HCT116 (cell line): Measurements from ENCODE around the gene MAGEA10. TPM values are rescaled to one million over a fixed set of nuclear protein-coding genes. Genes with fewer than 3 reads are reported as not detected.

Experiments
- ATAC-seq: fragments of 200-7000 bp; cut with Tn5 transposase; 2 replicates; pipeline ENCODE4 v1.9.1; 2020; ENCODE audit warnings: mild to moderate bottlenecking, moderate library complexity
- BruUV-seq: library from RNA; stranded (reverse); fragments of 400-500 nt; replicated peaks from 2 replicates; lab custom pipeline; 2021; lab: Mats Ljungman, UMichigan
- CTCF ChIA-PET: fragments of 300-600 bp; sonication (Branson Sonifier 250); formaldehyde crosslinking; loops from one replicate; lab custom pipeline; 2021; ENCODE audit warnings: antibody characterized with exemption; lab: Charles Lee
- POLR2A ChIA-PET: fragments of 300-600, 350-600 bp; sonication (Branson Sonifier 250); formaldehyde crosslinking; loops from one replicate; lab custom pipeline; 2021; ENCODE audit warnings: antibody characterized with exemption; lab: Charles Lee
- RAD21 ChIA-PET, 2 experiments: fragments of 300-600 bp; sonication (Branson Sonifier 250); formaldehyde crosslinking; loops; one replicate each; lab custom pipeline; 2023; ENCODE audit warnings: low total read pairs in 2 of 2; ENCODE audit not compliant: uncharacterized antibody in 2 of 2, unreplicated experiment in 2 of 2, low non-redundant PET in 1 of 2; lab: Charles Lee
- DNase-seq: peaks from one replicate; pipeline ENCODE4 v3.0.0-alpha.2; 2010; ENCODE audit warnings: low read depth, low spot score
- H2AFZ ChIP-seq: fragments of 200-600 bp; shearing (Covaris generic), sonication (generic); 2 replicates; pipeline ENCODE4 v1.6.1; 2017; ENCODE audit warnings: low read depth, mixed run types, mixed read lengths, antibody characterized with exemption, low read length; ENCODE audit not compliant: poor library complexity, severe bottlenecking
- H3K27ac ChIP-seq: 2 replicates; pipeline ENCODE4 v1.5.1; 2012; ENCODE audit warnings: low read depth, low read length
- H3K27me3 ChIP-seq: fragments of 200-600 bp; sonication (generic); 2 replicates; pipeline ENCODE4 v1.6.1; 2016; ENCODE audit warnings: mixed run types, low read length, mixed read lengths; ENCODE audit not compliant: insufficient read depth
- H3K36me3 ChIP-seq, 2 experiments: fragments of 200-500 bp in 1 of 2; fragments of 200-600 bp in 1 of 2; sonication (Bioruptor generic) in 1 of 2; sonication (generic) in 1 of 2; 2 replicates each; pipeline versions ENCODE4 v1.5.1 to v1.6.1; 2014 to 2016; ENCODE audit warnings: low read length in 2 of 2, inconsistent platforms in 1 of 2, mixed read lengths in 1 of 2, mixed run types in 1 of 2; ENCODE audit not compliant: insufficient read depth in 2 of 2, control insufficient read depth in 1 of 2
- H3K4me1 ChIP-seq, 2 experiments: fragments of 200-600 bp in 1 of 2; sonication (generic) in 1 of 2; 2 replicates each; pipeline versions ENCODE4 v1.5.1 to v1.6.1; 2012 to 2017; ENCODE audit warnings: low read length in 2 of 2, inconsistent platforms in 1 of 2, mild to moderate bottlenecking in 1 of 2, mixed read lengths in 1 of 2, mixed run types in 1 of 2, moderate library complexity in 1 of 2; ENCODE audit not compliant: insufficient read depth in 2 of 2, control insufficient read depth in 1 of 2
- H3K4me2 ChIP-seq: fragments of 200-600 bp; sonication (generic); 2 replicates; pipeline ENCODE4 v1.6.1; 2017; ENCODE audit warnings: mixed run types, low read length, mixed read lengths
- H3K4me3 ChIP-seq, 2 experiments: fragments of 200-600 bp in 1 of 2; sonication (generic) in 1 of 2; replicated peaks in 1 of 2; 2 replicates each; pipeline ENCODE4 v1.5.1; 2011 to 2016; ENCODE audit warnings: low read length in 2 of 2, control low read depth in 1 of 2, low read depth in 1 of 2, mild to moderate bottlenecking in 1 of 2, mixed read lengths in 1 of 2, mixed run types in 1 of 2
- H3K79me2 ChIP-seq: fragments of 200-600 bp; sonication (generic); 2 replicates; pipeline ENCODE4 v1.6.1; 2017; ENCODE audit warnings: mild to moderate bottlenecking, mixed run types, low read length, moderate library complexity, mixed read lengths; ENCODE audit not compliant: insufficient read depth
- H3K9ac ChIP-seq: fragments of 200-600 bp; sonication (generic); 2 replicates; pipeline ENCODE4 v1.6.1; 2016; ENCODE audit warnings: low read length, mixed read lengths
- H3K9me2 ChIP-seq: fragments of 200-600 bp; sonication (generic), shearing (Covaris generic); 2 replicates; pipeline ENCODE4 v1.6.1; 2017; ENCODE audit warnings: mixed run types, mild to moderate bottlenecking, moderate library complexity; ENCODE audit not compliant: insufficient read depth
- H3K9me3 ChIP-seq, 2 experiments: fragments of 200-500 bp in 1 of 2; fragments of 200-600 bp in 1 of 2; sonication (Bioruptor generic) in 1 of 2; sonication (generic) in 1 of 2; 2 replicates each; pipeline ENCODE4 v1.6.1; 2014 to 2017; ENCODE audit warnings: low read length in 2 of 2, mixed read lengths in 2 of 2, inconsistent platforms in 1 of 2, low read depth in 1 of 2, mild to moderate bottlenecking in 1 of 2, mixed run types in 1 of 2, moderate library complexity in 1 of 2; ENCODE audit not compliant: control insufficient read depth in 1 of 2, insufficient read depth in 1 of 2
- H4K20me1 ChIP-seq: fragments of 200-600 bp; sonication (generic), shearing (Covaris generic); 2 replicates; pipeline ENCODE4 v1.6.1; 2017; ENCODE audit warnings: mixed run types, mild to moderate bottlenecking, moderate library complexity; ENCODE audit not compliant: insufficient read depth
- ATF3 ChIP-seq: IDR thresholded peaks from 2 replicates; pipeline ENCODE4 v1.6.1; 2012
- EGR1 ChIP-seq: IDR thresholded peaks from 2 replicates; pipeline ENCODE4 v1.6.1; 2012; ENCODE audit warnings: low read depth
- EZH2 ChIP-seq: fragments of 200-600 bp; sonication (generic); IDR thresholded peaks from 2 replicates; pipeline ENCODE4 v1.6.1; 2017; ENCODE audit warnings: antibody characterized with exemption, mixed run types
- EZH2phosphoT487 ChIP-seq: fragments of 200-600 bp; IDR thresholded peaks from 2 replicates; pipeline ENCODE4 v1.6.1; 2018; ENCODE audit warnings: antibody characterized with exemption, borderline replicate concordance
- MAX ChIP-seq: IDR thresholded peaks from 2 replicates; pipeline ENCODE4 v1.6.1; 2012
- RAD21 ChIP-seq: IDR thresholded peaks from 2 replicates; pipeline ENCODE4 v1.6.1; 2012; ENCODE audit warnings: low read depth, mild to moderate bottlenecking
- SIN3A ChIP-seq: IDR thresholded peaks from 2 replicates; pipeline ENCODE4 v1.6.1; 2012; ENCODE audit warnings: low read depth
- SP1 ChIP-seq: IDR thresholded peaks from 2 replicates; pipeline ENCODE4 v1.6.1; 2012; ENCODE audit warnings: low read depth
- ZFX ChIP-seq: fragments of 450-650 bp; IDR thresholded peaks from 2 replicates; pipeline ENCODE4 v1.6.1; 2017
- intact Hi-C: fragments of 100-400 bp; cut with micrococcal nuclease; formaldehyde crosslinking; loops from 2 replicates; pipeline ENCODE4 v1.10.0; 2022
- total RNA-seq: library from RNA; stranded (reverse); gene quantifications from one replicate; pipeline ENCODE4 v1.2.1, GENCODE V29; 2021; ENCODE audit not compliant: unreplicated experiment

MAGEA10 gene
- total RNA-seq, 1 experiment from 2014 or later: not detected

GRCh38 chrX:152103866-152104265 is 34.5 kb downstream of the MAGEA10 start:
- BruUV-seq: no TSS peak
- no peak overlapping the region for H3K4me2 ChIP-seq
- intact Hi-C loops: no loop called here
- H3K4me1 ChIP-seq: no peaks in the 10 kb centered on the region
- ATAC-seq: no peak
- no peaks in the 10 kb centered on the region for H3K36me3 ChIP-seq
- H2AFZ ChIP-seq: no peak overlapping the region
- no peaks in the 10 kb centered on the region for H3K79me2 ChIP-seq
- H4K20me1 ChIP-seq: no peaks in the 10 kb centered on the region; the same call in 1 of the 2 replicates
- no peak for DNase-seq
- no peak for TF ChIP-seq EZH2
- TF ChIP-seq MAX: no peak
- TF ChIP-seq RAD21: no peak
- ChIA-PET CTCF (no interaction called here), POLR2A (no interaction called here), RAD21 (no interaction called here)
- H3K27ac ChIP-seq: no peak overlapping the region
- no peaks in the 10 kb centered on the region for H3K9me2 ChIP-seq
- no peaks in the 10 kb centered on the region for H3K9me3 ChIP-seq
- no peak overlapping the region for H3K4me3 ChIP-seq
- no peak overlapping the region for H3K9ac ChIP-seq
- 0 out of 2 replicates have a peak, but pooled peaks cover 4% of the 10 kb centered on the region for H3K27me3 ChIP-seq

GRCh38 chrX:152086141-152086540 is 52.2 kb downstream of the MAGEA10 start:
- Histone ChIP-seq H3K36me3 (no peaks in the 10 kb centered on the region), H3K27me3 (peaks cover 2% of the 10 kb centered on the region; the same call in 1 of the 2 replicates), H2AFZ (no peak overlapping the region), H3K9ac (no peak overlapping the region), H3K4me1 (no peaks in the 10 kb centered on the region), H3K4me2 (no peak overlapping the region), H3K9me3 (no peaks in the 10 kb centered on the region), H4K20me1 (no peaks in the 10 kb centered on the region), H3K9me2 (no peaks in the 10 kb centered on the region), H3K4me3 (no peak overlapping the region), H3K79me2 (no peaks in the 10 kb centered on the region), H3K27ac (no peak overlapping the region)
- BruUV-seq: no TSS peak
- no peak for DNase-seq
- TF ChIP-seq SP1 (no peak), EZH2 (no peak), EZH2phosphoT487 (no peak), ZFX (no peak), EGR1 (no peak), SIN3A (no peak), ATF3 (no peak), MAX (no peak)
- POLR2A ChIA-PET: interaction anchor here (0.6 kb wide), 1 partner anchor 27 kb away, joined by 3 read pairs; no protein-coding TSS in a partner anchor
- intact Hi-C loops: no loop called here
- ATAC-seq: no peak
- CTCF ChIA-PET: no interaction called here
- RAD21 ChIA-PET: no interaction called here

Other genes starting within 250 kb of the MAGEA10 start
- gene MAGEA4, start 225.7 kb downstream of the MAGEA10 start, total RNA-seq: not detected
- 3.9 TPM for gene GABRE, start 163.9 kb downstream of the MAGEA10 start, total RNA-seq